Esophagus muscularis mucosa (tissue), 4 donors: ENCODE data around the gene LSM10.

Experiments used
- CTCF ChIP-seq, 3 experiments: fragments of 200-600 bp in 2 of 3; fragments of 450-650 bp in 1 of 3; sonication (generic) in 2 of 3; IDR thresholded peaks; one replicate each; pipeline ENCODE4 v1.5.1; 2017 to 2019; ENCODE audit warnings: antibody characterized with exemption in 3 of 3, mild to moderate bottlenecking in 2 of 3, moderate library complexity in 1 of 3
- EP300 ChIP-seq: sonication (generic); formaldehyde crosslinking; IDR thresholded peaks from one replicate; pipeline ENCODE4 v1.6.1; 2017; ENCODE audit warnings: antibody characterized with exemption
- POLR2A ChIP-seq: fragments of 450-650 bp; IDR thresholded peaks from one replicate; pipeline ENCODE4 v1.6.1; 2017; ENCODE audit warnings: antibody characterized with exemption, moderate library complexity, mild to moderate bottlenecking, low read depth

GRCh38 chr1:36359383-36359782 lies 38.3 kb downstream of the LSM10 start:
- no peak for TF ChIP-seq CTCF (IDR thresholded peaks at IDR 0.05)
- no peak for TF ChIP-seq POLR2A
- TF ChIP-seq EP300 = no peak
